Thyroid gland (tissue), 4 donors: ENCODE measurements around the gene C1QL4. TPM values are rescaled to one million over a fixed set of nuclear protein-coding genes. Genes with fewer than 3 reads are reported as not detected.
"Not testable (repeated sequence)": the region's sequence is repeated elsewhere in the genome, so short reads cannot be mapped to it uniquely, and the experiment has no call there.

ENCODE experiments used
- DNase-seq, 2 donors: peaks; one replicate each; pipeline ENCODE4 v3.0.0-alpha.2; 2019
- H3K27ac ChIP-seq, 3 donors: fragments of 200-600 bp; sonication (generic); 1 replicate in 2 of 3; 2 replicates in 1 of 3; pipeline ENCODE4 v1.5.1; 2016 to 2019; ENCODE audit warnings: mild to moderate bottlenecking in 1 of 3, moderate library complexity in 1 of 3
- H3K27me3 ChIP-seq: fragments of 200-600 bp; sonication (generic); one replicate; pipeline ENCODE4 v1.5.1; 2019
- H3K36me3 ChIP-seq, 2 donors: fragments of 200-600 bp; sonication (generic); one replicate each; pipeline ENCODE4 v1.5.1; 2016 to 2019
- H3K4me1 ChIP-seq, 2 donors: fragments of 200-600 bp; sonication (generic); one replicate each; pipeline ENCODE4 v1.5.1; 2017 to 2019
- H3K4me3 ChIP-seq, 3 donors: fragments of 200-600 bp; sonication (generic); replicated peaks in 1 of 3; 1 replicate in 2 of 3; 2 replicates in 1 of 3; pipeline ENCODE4 v1.5.1; 2016; ENCODE audit warnings: mild to moderate bottlenecking in 1 of 3
- H3K9me3 ChIP-seq: fragments of 200-600 bp; sonication (generic); one replicate; pipeline ENCODE4 v1.5.1; 2017
- CTCF ChIP-seq, 6 experiments: fragments of 200-600 bp in 3 of 6; fragments of 450-650 bp in 3 of 6; sonication (generic) in 3 of 6; IDR thresholded peaks; one replicate each; pipeline ENCODE4 v1.5.1; 2016 to 2019; ENCODE audit warnings: antibody characterized with exemption in 6 of 6, mild to moderate bottlenecking in 2 of 6, inconsistent platforms in 1 of 6, moderate library complexity in 1 of 6
- POLR2A ChIP-seq, 2 donors: fragments of 450-650 bp; IDR thresholded peaks; one replicate each; pipeline ENCODE4 v1.6.1; 2017; ENCODE audit warnings: antibody characterized with exemption in 2 of 2, mild to moderate bottlenecking in 2 of 2, moderate library complexity in 1 of 2
- WGBS, 2 donors: methylation state at CpG; one replicate each; pipeline ENCODE4 v1.1.5; 2017; 5-methylcytosine and 5-hydroxymethylcytosine counted together
- intact Hi-C: fragments of 100-400 bp; cut with DNase I; formaldehyde crosslinking; loops from one replicate; pipeline ENCODE4 v1.15.1; 2023
- total RNA-seq, 4 donors: library from RNA; depleted of rRNA; stranded (reverse); fragments of >200 nt; gene quantifications; one replicate each; pipeline ENCODE4 v1.2.3, GENCODE V29; 2016

The C1QL4 gene
- total RNA-seq, 4 donors from 2014 or later = 0.67 to 1.2 (median 0.73) TPM; not detected in 1

GRCh38 chr12:49323524-49324097, 13.4 kb downstream of the C1QL4 start:
- no peak for TF ChIP-seq POLR2A (IDR thresholded peaks at IDR 0.05)
- TF ChIP-seq CTCF (IDR thresholded peaks at IDR 0.05) = no peak
- no peak for DNase-seq
- Histone ChIP-seq H3K27me3 (no peaks in the 10 kb centered on the region), H3K36me3 (no peaks in the 10 kb centered on the region), H3K27ac (no peak overlapping the region), H3K4me1 (peaks cover 0 to 10% of the 10 kb centered on the region in 2 donors), H3K4me3 (peak overlapping the region in 1 of 3 donors; percentile 24), H3K9me3 (no peaks in the 10 kb centered on the region)
- WGBS, 2 donors = 9 to 15% methylated on average over 19 of the region's 19 CpGs
- intact Hi-C loops = no loop called here

GRCh38 chr12:49322708-49323523, 14.1 kb downstream of the C1QL4 start, which contains the start of gene TROAP:
Gene TROAP (plus strand): TSS chr12:49323255. CDS start chr12:49323609, 354 bp downstream.
- Histone ChIP-seq H3K4me1 (peaks cover 0 to 10% of the 10 kb centered on the region in 2 donors), H3K4me3 (peak within 1 kb of the TSS in 2 of 3 donors; percentile 55 to 69), H3K27ac (peak within 1 kb of the TSS in 2 of 3 donors; percentile 41 to 47), H3K36me3 (no peaks in the 10 kb centered on the region), H3K9me3 (no peaks in the 10 kb centered on the region), H3K27me3 (no peaks in the 10 kb centered on the region)
- peak; percentile 97 to 98 for DNase-seq
- peak in 1 of 2 donors; percentile 75 for TF ChIP-seq POLR2A (IDR thresholded peaks at IDR 0.05)
- TF ChIP-seq CTCF (IDR thresholded peaks at IDR 0.05) = no peak
- 1 to 2% methylated on average over 62 to 64 of the region's 65 CpGs for WGBS, 2 donors
- intact Hi-C loops = no loop called here

- Histone ChIP-seq H3K4me1 (peaks cover 0 to 10% of the 10 kb centered on the region in 2 donors), H3K9me3 (no peaks in the 10 kb centered on the region), H3K27ac (peak overlapping the region in 2 of 3 donors; percentile 41 to 47), H3K36me3 (no peaks in the 10 kb centered on the region), H3K4me3 (peak overlapping the region in 2 of 3 donors; percentile 55 to 69), H3K27me3 (no peaks in the 10 kb centered on the region)
- intact Hi-C loops = no loop called here
- 49 to 50% methylated on average over 12 of the region's 12 CpGs for WGBS, 2 donors
- TF ChIP-seq POLR2A (IDR thresholded peaks at IDR 0.05) = no peak
- no peak for DNase-seq
Measured at GRCh38 chr12:49322367-49322707, 14.7 kb downstream of the C1QL4 start.

GRCh38 chr12:49320411-49321103, 16.4 kb downstream of the C1QL4 start:
- DNase-seq, H3K4me3 ChIP-seq, H3K36me3 ChIP-seq, H3K27me3 ChIP-seq, intact Hi-C loops, H3K9me3 ChIP-seq, H3K4me1 ChIP-seq, H3K27ac ChIP-seq: not testable (repeated sequence)
- WGBS, 2 donors = 92 to 95% methylated on average over 9 of the region's 9 CpGs

- H3K36me3 ChIP-seq, H3K4me3 ChIP-seq, H3K9me3 ChIP-seq, DNase-seq, intact Hi-C loops, H3K27ac ChIP-seq, H3K27me3 ChIP-seq, H3K4me1 ChIP-seq: not testable (repeated sequence)
- 95 to 96% methylated on average over 10 of the region's 10 CpGs for WGBS, 2 donors
Measured at GRCh38 chr12:49317118-49317517, 19.9 kb downstream of the C1QL4 start.

GRCh38 chr12:49314811-49315210, 22.2 kb downstream of the C1QL4 start:
- 85 to 100% methylated on average over 1 of the region's 1 CpG for WGBS, 2 donors
- no peaks in the 10 kb centered on the region for H3K27me3 ChIP-seq
- no peak for DNase-seq
- intact Hi-C loops = no loop called here
- TF ChIP-seq POLR2A (IDR thresholded peaks at IDR 0.05) = no peak
- no peak for TF ChIP-seq CTCF (IDR thresholded peaks at IDR 0.05)
- H3K9me3 ChIP-seq = no peaks in the 10 kb centered on the region
- no peak overlapping the region for H3K4me3 ChIP-seq
- no peaks in the 10 kb centered on the region for H3K36me3 ChIP-seq
- no peaks in the 10 kb centered on the region for H3K4me1 ChIP-seq
- H3K27ac ChIP-seq = no peak overlapping the region

- WGBS, 2 donors = 71 to 77% methylated on average over 2 to 3 of the region's 3 CpGs
- not testable (repeated sequence) for H3K4me1 ChIP-seq, DNase-seq
Measured at GRCh38 chr12:49310451-49311000, 26.5 kb downstream of the C1QL4 start.

More at GRCh38 chr12:49310451-49311000, 26.5 kb downstream of the C1QL4 start:
- H3K27ac ChIP-seq, H3K4me3 ChIP-seq, H3K9me3 ChIP-seq, intact Hi-C loops, H3K36me3 ChIP-seq, H3K27me3 ChIP-seq: not testable (repeated sequence)
